HG03196 (cell line): ENCODE data around the gene BRIP1.
"Not testable (repeated sequence)": the region's sequence is repeated elsewhere in the genome, so short reads cannot be mapped to it uniquely, and the experiment has no call there.

ENCODE experiments used
- ATAC-seq: cut with Tn5 transposase; IDR thresholded peaks from one replicate; pipeline ENCODE4 v1.9.1; 2021; ENCODE audit not compliant: unreplicated experiment

The BRIP1 gene

GRCh38 chr17:61670691-61671090 lies 192.6 kb downstream of the BRIP1 start:
- no peak for ATAC-seq

- no peak for ATAC-seq
Measured at GRCh38 chr17:61669522-61669921, 193.8 kb downstream of the BRIP1 start.

- ATAC-seq = no peak
Measured at GRCh38 chr17:61668486-61668885, 194.8 kb downstream of the BRIP1 start.

GRCh38 chr17:61666406-61667088 lies 196.8 kb downstream of the BRIP1 start:
- not testable (repeated sequence) for ATAC-seq

GRCh38 chr17:61663310-61663709 lies 200.0 kb downstream of the BRIP1 start:
- no peak for ATAC-seq

GRCh38 chr17:61662741-61663140 lies 200.6 kb downstream of the BRIP1 start:
- ATAC-seq = no peak

GRCh38 chr17:61662186-61662585 lies 201.1 kb downstream of the BRIP1 start:
- ATAC-seq = no peak

- no peak for ATAC-seq
Measured at GRCh38 chr17:61660746-61661485, 202.4 kb downstream of the BRIP1 start.

- ATAC-seq = no peak
Measured at GRCh38 chr17:61659437-61659836, 203.9 kb downstream of the BRIP1 start.

- ATAC-seq = no peak
Measured at GRCh38 chr17:61658183-61658582, 205.1 kb downstream of the BRIP1 start.

GRCh38 chr17:61657338-61657737 lies 206.0 kb downstream of the BRIP1 start:
- no peak for ATAC-seq

- ATAC-seq = no peak
Measured at GRCh38 chr17:61656721-61657217, 206.6 kb downstream of the BRIP1 start.

GRCh38 chr17:61650749-61651148 lies 212.6 kb downstream of the BRIP1 start:
- ATAC-seq = no peak

- ATAC-seq = no peak
Measured at GRCh38 chr17:61648587-61648986, 214.7 kb downstream of the BRIP1 start.

- ATAC-seq = no peak
Measured at GRCh38 chr17:61647047-61647446, 216.3 kb downstream of the BRIP1 start.

GRCh38 chr17:61646482-61646881 lies 216.8 kb downstream of the BRIP1 start:
- ATAC-seq = no peak

- ATAC-seq = no peak
Measured at GRCh38 chr17:61645920-61646319, 217.4 kb downstream of the BRIP1 start.

- no peak for ATAC-seq
Measured at GRCh38 chr17:61644800-61645774, 218.2 kb downstream of the BRIP1 start.

GRCh38 chr17:61642768-61643167 lies 220.6 kb downstream of the BRIP1 start:
- ATAC-seq = no peak

GRCh38 chr17:61641715-61642114 lies 221.6 kb downstream of the BRIP1 start:
- no peak for ATAC-seq

GRCh38 chr17:61641084-61641483 lies 222.2 kb downstream of the BRIP1 start:
- no peak for ATAC-seq
